Superior temporal gyrus (tissue), 1 donor: Measurements from ENCODE around the gene TRERF1.
"Not testable (repeated sequence)": the region's sequence is repeated elsewhere in the genome, so short reads cannot be mapped to it uniquely, and the experiment has no call there.

ENCODE experiments used
- DNase-seq: peaks from one replicate; pipeline ENCODE4 v3.0.0-alpha.2; 2016; ENCODE audit errors: extremely low spot score

Gene TRERF1

GRCh38 chr6:42451333-42452170 lies at the start of gene TRERF1:
Gene TRERF1, minus strand, starts transcription at chr6:42451926. Its CDS starts 182,336 bp downstream, at chr6:42269590.
- DNase-seq, result no peak

GRCh38 chr6:42498473-42499128 lies 46.9 kb upstream of the TRERF1 start:
- no peak for DNase-seq

GRCh38 chr6:42493914-42494539 lies 42.3 kb upstream of the TRERF1 start:
- DNase-seq, result no peak

GRCh38 chr6:42488129-42488528 lies 36.4 kb upstream of the TRERF1 start:
- DNase-seq, result no peak

- DNase-seq, result no peak
Observed at GRCh38 chr6:42484261-42484660, 32.5 kb upstream of the TRERF1 start.

- no peak for DNase-seq
Observed at GRCh38 chr6:42482174-42482573, 30.4 kb upstream of the TRERF1 start.

- DNase-seq, result no peak
Observed at GRCh38 chr6:42471714-42472113, 20.0 kb upstream of the TRERF1 start.

- DNase-seq, result no peak
Observed at GRCh38 chr6:42471142-42471541, 19.4 kb upstream of the TRERF1 start.

GRCh38 chr6:42468273-42468672 lies 16.5 kb upstream of the TRERF1 start:
- DNase-seq, result no peak

GRCh38 chr6:42467651-42468050 lies 15.9 kb upstream of the TRERF1 start:
- DNase-seq, result no peak

- not testable (repeated sequence) for DNase-seq
Observed at GRCh38 chr6:42466470-42466869, 14.7 kb upstream of the TRERF1 start.

GRCh38 chr6:42462474-42462972 lies 10.8 kb upstream of the TRERF1 start:
- DNase-seq, result no peak

GRCh38 chr6:42460883-42461282 lies 9.2 kb upstream of the TRERF1 start:
- DNase-seq, result no peak

- DNase-seq, result no peak
Observed at GRCh38 chr6:42459888-42460287, 8.2 kb upstream of the TRERF1 start.

- DNase-seq, result no peak
Observed at GRCh38 chr6:42454428-42454791, 2.7 kb upstream of the TRERF1 start.

- DNase-seq, result no peak
Observed at GRCh38 chr6:42453654-42454427, 2.1 kb upstream of the TRERF1 start.

GRCh38 chr6:42453031-42453653 lies 1.4 kb upstream of the TRERF1 start:
- DNase-seq, result no peak

GRCh38 chr6:42452171-42453030 lies 675 bp upstream of the TRERF1 start:
- DNase-seq, result no peak

- DNase-seq, result no peak
Observed at GRCh38 chr6:42450477-42451332, 1.0 kb downstream of the TRERF1 start.
